ENCODE measurements around the gene MEIS2. TPM values are rescaled to one million over a fixed set of nuclear protein-coding genes. Genes with fewer than 3 reads are reported as not detected.

Gene MEIS2
- total RNA-seq, 1 experiment from 2014 or later: 17.5 TPM

- ChIA-PET POLR2A (ENCODE audit: unreplicated experiment) (no interaction called here), CTCF (no interaction called here)
- no peaks in the 10 kb centered on the region for H3K9me3 ChIP-seq (ENCODE audit: low read length)
- H3K36me3 ChIP-seq (ENCODE audit: low read depth, low read length): no peaks in the 10 kb centered on the region
- no peak overlapping the region for H3K27ac ChIP-seq (ENCODE audit: low read length)
- H3K9ac ChIP-seq (ENCODE audit: low read length): no peak overlapping the region
- ATAC-seq (no peak), DNase-seq (no peak)
- H3K4me3 ChIP-seq (ENCODE audit: low read length): no peak overlapping the region
- intact Hi-C loops (cut with micrococcal nuclease): no loop called here
- H3K79me2 ChIP-seq (ENCODE audit: low read length): no peaks in the 10 kb centered on the region
- no peak overlapping the region for H2AFZ ChIP-seq (ENCODE audit: low read length)
- no peak overlapping the region for H3K4me2 ChIP-seq (ENCODE audit: low read length)
- H3F3A ChIP-seq (ENCODE audit: low read length, unreplicated experiment): no peaks in the 10 kb centered on the region
- no peaks in the 10 kb centered on the region for H4K20me1 ChIP-seq (ENCODE audit: low read length)
- H3K9me2 ChIP-seq (replicated peaks; ENCODE audit: low read length): no peaks in the 10 kb centered on the region
- H3K4me1 ChIP-seq (ENCODE audit: insufficient read depth, low read length): peaks cover 12% of the 10 kb centered on the region
- BruUV-seq (replicated peaks): no TSS peak
- TF ChIP-seq CTCF (conservative IDR thresholded peaks at IDR 0.05; ENCODE audit: low read depth, low read length) (no peak), EZH2 (IDR thresholded peaks at IDR 0.05; ENCODE audit: low read length, unreplicated experiment) (no peak), EZH2phosphoT487 (IDR thresholded peaks at IDR 0.05; ENCODE audit: borderline replicate concordance, low read length) (no peak)
- no peaks in the 10 kb centered on the region for H3K27me3 ChIP-seq (ENCODE audit: low read length)
Measured at GRCh38 chr15:37015035-37015434, 85.3 kb downstream of the MEIS2 start.

- TF ChIP-seq EZH2phosphoT487 (IDR thresholded peaks at IDR 0.05; ENCODE audit: borderline replicate concordance, low read length): no peak
- no peak for TF ChIP-seq EZH2 (IDR thresholded peaks at IDR 0.05; ENCODE audit: low read length, unreplicated experiment)
- no peak for TF ChIP-seq CTCF (conservative IDR thresholded peaks at IDR 0.05; ENCODE audit: low read depth, low read length)
- H2AFZ ChIP-seq (ENCODE audit: low read length): no peak overlapping the region
- ATAC-seq (no peak), DNase-seq (no peak)
- H3K9ac ChIP-seq (ENCODE audit: low read length): no peak overlapping the region
- no peaks in the 10 kb centered on the region for H3K79me2 ChIP-seq (ENCODE audit: low read length)
- no peaks in the 10 kb centered on the region for H3F3A ChIP-seq (ENCODE audit: low read length, unreplicated experiment)
- no peaks in the 10 kb centered on the region for H3K27me3 ChIP-seq (ENCODE audit: low read length)
- no peaks in the 10 kb centered on the region for H3K36me3 ChIP-seq (ENCODE audit: low read depth, low read length)
- H3K9me2 ChIP-seq (replicated peaks; ENCODE audit: low read length): no peaks in the 10 kb centered on the region
- POLR2A ChIA-PET (ENCODE audit: unreplicated experiment): no interaction called here
- H4K20me1 ChIP-seq (ENCODE audit: low read length): no peaks in the 10 kb centered on the region
- H3K27ac ChIP-seq (ENCODE audit: low read length): no peak overlapping the region
- BruUV-seq (replicated peaks): no TSS peak
- no peak overlapping the region for H3K4me3 ChIP-seq (ENCODE audit: low read length)
- H3K4me1 ChIP-seq (ENCODE audit: insufficient read depth, low read length): peaks cover 12% of the 10 kb centered on the region
- H3K9me3 ChIP-seq (ENCODE audit: low read length): no peaks in the 10 kb centered on the region
- no peak overlapping the region for H3K4me2 ChIP-seq (ENCODE audit: low read length)
- intact Hi-C loops (cut with micrococcal nuclease): no loop called here
- CTCF ChIA-PET: no interaction called here
Measured at GRCh38 chr15:37014566-37014965, 85.8 kb downstream of the MEIS2 start.

- Histone ChIP-seq H3K79me2 (ENCODE audit: low read length) (no peaks in the 10 kb centered on the region), H3K9me3 (ENCODE audit: low read length) (no peaks in the 10 kb centered on the region), H3K4me1 (ENCODE audit: insufficient read depth, low read length) (peaks cover 12% of the 10 kb centered on the region), H3K9me2 (replicated peaks; ENCODE audit: low read length) (no peaks in the 10 kb centered on the region), H3K36me3 (ENCODE audit: low read depth, low read length) (no peaks in the 10 kb centered on the region), H2AFZ (ENCODE audit: low read length) (no peak overlapping the region), H3K9ac (ENCODE audit: low read length) (no peak overlapping the region), H3K4me3 (ENCODE audit: low read length) (no peak overlapping the region), H3K4me2 (ENCODE audit: low read length) (no peak overlapping the region), H3K27me3 (ENCODE audit: low read length) (no peaks in the 10 kb centered on the region), H3K27ac (ENCODE audit: low read length) (no peak overlapping the region), H4K20me1 (ENCODE audit: low read length) (no peaks in the 10 kb centered on the region), H3F3A (ENCODE audit: low read length, unreplicated experiment) (no peaks in the 10 kb centered on the region)
- no peak for ATAC-seq
- DNase-seq: no peak
- BruUV-seq (replicated peaks): no TSS peak
- intact Hi-C loops (cut with micrococcal nuclease): no loop called here
- ChIA-PET CTCF (no interaction called here), POLR2A (ENCODE audit: unreplicated experiment) (no interaction called here)
- TF ChIP-seq EZH2 (IDR thresholded peaks at IDR 0.05; ENCODE audit: low read length, unreplicated experiment): no peak
- TF ChIP-seq EZH2phosphoT487 (IDR thresholded peaks at IDR 0.05; ENCODE audit: borderline replicate concordance, low read length): no peak
- no peak for TF ChIP-seq CTCF (conservative IDR thresholded peaks at IDR 0.05; ENCODE audit: low read depth, low read length)
Measured at GRCh38 chr15:37014137-37014536, 86.2 kb downstream of the MEIS2 start.
